ENCODE measurements around the gene CYTL1.

The CYTL1 gene

DNA sequence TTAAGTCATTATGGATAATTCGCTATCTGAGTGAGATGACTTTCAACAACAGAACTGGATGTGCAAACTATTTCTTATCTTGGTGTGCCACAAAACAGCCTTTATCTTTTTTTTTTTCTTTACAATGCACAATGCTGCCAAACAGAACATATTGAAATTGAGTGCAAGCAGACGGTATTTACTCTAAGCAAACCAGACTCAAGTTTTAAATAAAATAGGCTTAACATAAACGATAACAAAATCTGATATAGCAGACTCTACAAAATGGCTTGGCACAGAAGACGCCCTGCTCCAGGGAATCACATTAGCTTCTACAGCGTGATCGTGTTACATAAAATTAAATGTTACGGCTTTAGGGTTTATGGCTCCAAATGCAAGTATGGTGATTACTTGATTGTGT is 22.4 kb upstream of the CYTL1 start:
- Mint-ChIP-seq H3K4me1 (peaks cover 11% of the 10 kb centered on the region), H3K4me3 (no peak overlapping the region), H3K27ac (no peak overlapping the region), H3K36me3 (ENCODE audit: low read depth) (no peaks in the 10 kb centered on the region), H3K27me3 (peaks cover 18% of the 10 kb centered on the region), H3K9me3 (no peaks in the 10 kb centered on the region)
- DNase-seq (no peak), ATAC-seq (no peak)

DNA sequence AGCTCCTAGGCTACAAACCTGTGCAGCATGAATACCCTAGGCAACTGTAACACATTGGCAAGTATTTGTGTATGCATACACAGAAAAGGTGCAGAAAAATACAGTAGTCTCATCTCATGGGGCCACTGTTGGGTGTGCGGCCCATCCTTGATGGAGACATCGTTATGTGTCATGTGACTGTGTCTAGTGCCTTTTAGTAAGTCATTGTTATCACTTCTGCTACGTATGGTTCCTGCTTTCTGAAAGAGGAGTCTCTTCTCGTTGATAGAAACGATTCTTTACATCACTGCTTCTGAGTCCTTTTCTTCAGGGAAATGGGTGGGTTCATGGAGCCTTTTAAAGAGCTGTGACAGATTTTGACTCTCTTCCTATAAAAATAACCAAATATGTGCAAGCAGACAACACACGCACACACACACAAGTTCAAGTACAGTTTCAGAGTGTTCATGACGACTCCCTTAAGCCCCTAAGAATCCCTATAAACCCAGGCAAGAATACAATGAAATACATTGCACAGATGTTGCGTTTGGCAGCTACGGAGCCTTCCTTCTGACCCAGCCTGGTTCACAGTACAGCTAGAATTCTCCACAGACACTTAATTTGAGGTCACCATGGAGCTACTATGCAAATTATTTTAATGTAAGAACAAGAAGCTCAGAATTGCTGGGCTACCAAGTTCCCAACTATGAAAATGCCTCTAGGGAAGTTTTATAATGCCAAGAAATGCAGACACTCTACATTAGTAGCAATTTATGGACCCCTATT is 21.8 kb upstream of the CYTL1 start:
- ATAC-seq: no peak
- no peak overlapping the region for H3K27ac Mint-ChIP-seq
- H3K4me3 Mint-ChIP-seq: no peak overlapping the region
- no peaks in the 10 kb centered on the region for H3K9me3 Mint-ChIP-seq
- H3K36me3 Mint-ChIP-seq (ENCODE audit: low read depth): no peaks in the 10 kb centered on the region
- H3K4me1 Mint-ChIP-seq: peaks cover 11% of the 10 kb centered on the region
- no peak for DNase-seq
- H3K27me3 Mint-ChIP-seq: peaks cover 16% of the 10 kb centered on the region

DNA sequence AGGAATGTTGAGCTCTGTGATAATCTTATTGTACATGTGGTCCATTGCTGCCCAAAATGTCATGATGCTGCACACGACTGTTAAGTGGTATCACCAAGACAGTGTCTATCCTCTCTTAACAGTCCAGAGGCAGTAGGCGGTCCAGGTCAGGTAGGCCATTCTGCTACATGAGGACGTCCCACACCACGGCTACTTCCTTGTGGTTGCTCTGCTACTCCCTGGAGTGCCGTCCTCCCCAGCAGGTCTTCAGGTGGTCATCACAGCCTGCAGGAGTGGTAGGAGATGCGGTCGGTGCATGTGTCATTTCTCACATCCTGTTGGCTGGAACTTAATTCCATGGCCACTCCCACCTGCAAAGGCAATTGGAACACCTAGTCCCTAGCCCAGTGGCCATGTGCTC is 20.5 kb upstream of the CYTL1 start:
- Mint-ChIP-seq H3K9me3 (no peaks in the 10 kb centered on the region), H3K27me3 (peaks cover 7% of the 10 kb centered on the region), H3K4me1 (peaks cover 4% of the 10 kb centered on the region), H3K4me3 (no peak overlapping the region), H3K36me3 (ENCODE audit: low read depth) (no peaks in the 10 kb centered on the region), H3K27ac (no peak overlapping the region)
- DNase-seq (no peak), ATAC-seq (no peak)

DNA sequence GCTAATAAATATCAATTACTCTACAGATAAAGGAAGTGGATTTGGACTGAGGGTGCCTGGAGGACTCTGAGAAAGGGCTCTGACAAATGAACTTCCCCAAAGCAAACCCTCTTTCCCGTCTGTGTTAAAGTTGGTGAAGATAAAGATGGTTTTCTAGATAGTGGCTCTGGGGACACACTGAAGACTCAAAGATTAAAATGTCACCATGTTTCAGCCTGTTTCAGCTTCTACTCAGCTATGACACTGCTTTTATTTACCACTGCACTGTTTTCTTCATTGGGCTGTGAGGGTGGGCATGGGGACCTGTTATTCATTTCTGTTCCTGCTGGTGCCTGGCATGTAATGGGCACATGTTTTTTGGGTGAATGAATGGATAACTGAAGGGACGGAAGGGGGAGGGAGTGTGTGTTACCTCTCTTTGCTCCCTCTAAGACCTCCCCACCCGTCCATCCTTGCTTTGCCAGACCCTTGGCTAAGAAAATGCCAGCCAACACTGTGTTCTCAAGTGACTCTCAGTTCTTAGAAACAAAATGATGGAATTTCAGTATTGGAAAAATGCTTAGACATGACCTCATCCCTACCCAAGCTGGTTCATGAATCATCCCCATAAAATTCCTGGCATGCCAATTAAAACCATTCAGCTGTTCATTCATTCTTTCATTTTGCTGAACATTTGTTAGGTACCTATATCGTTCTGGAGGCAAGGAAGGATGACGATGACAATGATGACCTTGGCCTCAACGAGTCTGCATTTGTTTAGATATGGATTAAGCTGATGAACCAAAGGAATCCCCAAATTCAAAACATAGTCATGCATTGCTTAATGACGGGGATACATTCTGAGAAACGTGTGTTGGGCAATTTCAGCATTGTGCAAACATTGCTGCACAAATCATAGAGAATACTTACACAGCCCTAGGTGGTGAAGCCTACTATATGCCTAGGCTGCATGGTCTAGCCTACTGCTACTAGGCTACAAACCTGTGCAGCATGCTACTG is 18.6 kb upstream of the CYTL1 start:
- Mint-ChIP-seq H3K27ac (no peak overlapping the region), H3K36me3 (ENCODE audit: low read depth) (no peaks in the 10 kb centered on the region), H3K4me1 (peaks cover 11% of the 10 kb centered on the region), H3K27me3 (no peaks in the 10 kb centered on the region), H3K9me3 (no peaks in the 10 kb centered on the region), H3K4me3 (no peak overlapping the region)
- no peak for DNase-seq
- no peak for ATAC-seq

DNA sequence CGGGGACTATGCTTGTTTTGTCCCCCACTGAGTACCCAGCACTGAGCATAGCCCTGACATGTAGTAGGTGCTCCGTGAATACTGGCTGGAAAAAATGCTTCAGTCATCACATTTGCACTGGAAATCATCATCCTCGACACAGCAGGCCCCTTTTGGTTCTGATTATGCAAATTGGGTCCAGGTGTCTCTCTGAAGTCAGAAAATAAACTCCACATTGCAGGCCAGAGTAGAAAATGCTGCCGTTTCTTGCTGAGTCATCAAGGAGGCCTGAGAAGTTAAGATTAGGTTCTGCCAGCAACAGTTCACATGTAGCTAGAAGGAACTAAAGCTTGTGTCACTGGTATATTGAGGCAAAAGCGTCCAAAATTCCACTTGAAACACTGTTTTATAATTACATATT is 17.0 kb upstream of the CYTL1 start:
- no peaks in the 10 kb centered on the region for H3K36me3 Mint-ChIP-seq (ENCODE audit: low read depth)
- no peak overlapping the region for H3K27ac Mint-ChIP-seq
- no peak overlapping the region for H3K4me3 Mint-ChIP-seq
- H3K9me3 Mint-ChIP-seq: no peaks in the 10 kb centered on the region
- no peak for ATAC-seq
- peaks cover 11% of the 10 kb centered on the region for H3K4me1 Mint-ChIP-seq
- DNase-seq: no peak
- H3K27me3 Mint-ChIP-seq: no peaks in the 10 kb centered on the region

DNA sequence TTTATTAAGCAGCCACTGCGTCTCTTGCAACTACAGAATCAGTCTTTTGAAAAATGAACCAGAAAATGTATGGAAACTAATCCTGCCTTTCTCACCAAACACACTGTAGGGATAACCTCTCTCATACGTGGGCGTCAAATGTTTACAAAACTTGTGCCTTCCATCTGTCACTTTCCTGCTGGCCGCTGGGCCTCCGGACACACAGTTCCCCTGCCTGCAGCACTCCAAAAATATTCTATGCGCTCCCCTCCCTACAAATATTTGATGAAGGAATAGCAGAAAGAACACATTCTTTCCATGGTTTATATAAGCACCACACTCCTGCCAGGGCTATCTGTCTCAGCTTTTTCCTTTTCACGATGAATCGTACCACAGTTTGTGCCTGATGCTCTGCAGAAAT is 14.9 kb upstream of the CYTL1 start:
- Mint-ChIP-seq H3K36me3 (ENCODE audit: low read depth) (no peaks in the 10 kb centered on the region), H3K27me3 (no peaks in the 10 kb centered on the region), H3K4me1 (peaks cover 11% of the 10 kb centered on the region), H3K4me3 (no peak overlapping the region), H3K9me3 (no peaks in the 10 kb centered on the region), H3K27ac (no peak overlapping the region)
- ATAC-seq (no peak), DNase-seq (no peak)

DNA sequence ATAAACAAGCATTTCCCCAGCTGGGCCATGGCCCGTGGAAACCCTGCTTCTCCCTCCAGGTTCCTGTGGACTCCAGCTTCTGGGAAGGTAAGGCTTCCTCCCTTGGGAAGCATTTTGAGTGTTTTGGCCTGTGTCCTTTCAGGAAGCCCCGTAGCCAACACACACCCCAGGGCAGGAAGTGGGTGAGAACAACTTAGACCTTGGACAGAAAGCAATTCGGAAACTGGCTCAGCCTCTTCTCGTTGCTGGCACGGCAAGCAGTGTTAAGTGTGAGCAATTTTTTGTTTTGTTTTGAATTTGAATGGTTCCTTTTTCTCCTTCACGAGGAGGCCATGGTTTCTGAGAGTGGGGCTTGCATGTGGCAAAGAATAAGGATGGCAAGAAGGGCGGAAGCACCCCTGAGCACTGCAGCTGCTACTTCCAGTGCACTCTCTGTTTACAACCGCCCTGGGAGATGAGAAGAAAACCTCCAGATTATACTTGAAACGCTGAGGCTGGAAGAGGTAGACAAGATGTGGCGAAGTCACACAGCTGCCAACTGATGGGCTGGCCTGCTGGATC is 14.1 kb upstream of the CYTL1 start:
- DNase-seq (no peak), ATAC-seq (no peak)
- Mint-ChIP-seq H3K27ac (no peak overlapping the region), H3K27me3 (no peaks in the 10 kb centered on the region), H3K9me3 (no peaks in the 10 kb centered on the region), H3K4me3 (no peak overlapping the region), H3K4me1 (peaks cover 11% of the 10 kb centered on the region), H3K36me3 (ENCODE audit: low read depth) (no peaks in the 10 kb centered on the region)

DNA sequence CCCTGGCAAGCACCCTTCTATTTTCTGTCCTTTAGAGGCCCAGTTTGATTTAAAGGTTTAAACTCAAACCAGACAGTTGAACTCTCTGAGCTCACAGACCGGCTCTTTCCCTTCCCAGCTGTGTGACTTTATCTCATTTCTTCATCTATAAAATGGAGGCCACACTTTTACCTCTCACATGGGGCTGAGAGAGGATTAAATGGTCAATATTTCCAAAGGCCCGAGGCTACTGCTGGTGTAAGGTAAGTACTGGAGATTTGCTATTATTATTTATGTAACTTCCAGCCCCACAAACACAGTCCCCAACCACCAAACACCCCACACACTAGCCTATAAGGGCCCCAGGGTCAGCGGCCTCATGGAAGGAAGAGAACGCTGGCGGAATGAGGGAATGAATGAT is 13.6 kb upstream of the CYTL1 start:
- DNase-seq: no peak
- H3K9me3 Mint-ChIP-seq: no peaks in the 10 kb centered on the region
- peaks cover 11% of the 10 kb centered on the region for H3K4me1 Mint-ChIP-seq
- no peaks in the 10 kb centered on the region for H3K36me3 Mint-ChIP-seq (ENCODE audit: low read depth)
- H3K27me3 Mint-ChIP-seq: no peaks in the 10 kb centered on the region
- H3K4me3 Mint-ChIP-seq: no peak overlapping the region
- ATAC-seq: no peak
- H3K27ac Mint-ChIP-seq: no peak overlapping the region

DNA sequence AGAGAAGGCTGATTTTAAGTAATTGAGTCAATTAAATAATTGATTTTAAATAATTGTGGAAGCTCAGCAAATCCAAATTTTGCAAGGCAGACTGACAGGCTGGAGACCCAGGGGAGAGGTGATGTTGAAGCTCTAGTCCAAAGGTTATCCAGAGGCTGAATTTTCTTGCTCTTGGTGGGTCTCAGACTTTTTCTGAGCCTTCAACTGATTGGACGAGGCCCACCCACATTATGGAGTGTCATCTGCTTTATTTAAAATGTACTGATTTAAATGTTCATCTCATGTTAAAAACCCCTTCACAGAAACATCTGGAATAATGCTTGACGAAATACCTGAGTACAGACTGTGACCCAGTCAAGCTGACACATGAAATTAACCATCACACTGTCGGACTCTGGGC is 11.7 kb upstream of the CYTL1 start:
- DNase-seq (no peak), ATAC-seq (no peak)

DNA sequence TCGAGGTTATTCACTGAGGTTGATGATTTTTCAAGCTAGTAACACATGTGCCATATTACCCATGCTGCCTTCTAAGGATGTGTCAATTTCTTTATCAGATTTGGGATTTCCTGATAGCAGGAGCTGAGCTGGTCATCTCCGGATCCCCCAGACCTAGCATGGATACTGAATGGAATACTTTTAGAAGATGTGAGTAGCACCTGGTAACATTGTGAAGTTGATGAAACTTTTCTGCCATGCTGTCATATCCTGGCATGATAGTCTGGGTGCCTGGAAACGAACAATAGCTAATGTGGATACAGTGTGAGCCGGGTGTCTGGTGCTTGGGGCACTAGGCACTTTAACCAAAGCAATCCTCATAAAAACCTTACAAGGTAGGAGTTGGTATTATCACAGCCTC is 11.0 kb upstream of the CYTL1 start:
- ATAC-seq: no peak
- Mint-ChIP-seq H3K27ac (no peak overlapping the region), H3K4me3 (no peak overlapping the region), H3K27me3 (peaks cover 2% of the 10 kb centered on the region), H3K9me3 (no peaks in the 10 kb centered on the region), H3K36me3 (ENCODE audit: low read depth) (no peaks in the 10 kb centered on the region), H3K4me1 (peaks cover 11% of the 10 kb centered on the region)
- DNase-seq: no peak

More for the DNA sequence above, 11.7 kb upstream of the CYTL1 start:
- Mint-ChIP-seq H3K36me3 (ENCODE audit: low read depth) (no peaks in the 10 kb centered on the region), H3K9me3 (no peaks in the 10 kb centered on the region), H3K4me1 (peaks cover 11% of the 10 kb centered on the region), H3K27me3 (no peaks in the 10 kb centered on the region), H3K27ac (no peak overlapping the region), H3K4me3 (no peak overlapping the region)

DNA sequence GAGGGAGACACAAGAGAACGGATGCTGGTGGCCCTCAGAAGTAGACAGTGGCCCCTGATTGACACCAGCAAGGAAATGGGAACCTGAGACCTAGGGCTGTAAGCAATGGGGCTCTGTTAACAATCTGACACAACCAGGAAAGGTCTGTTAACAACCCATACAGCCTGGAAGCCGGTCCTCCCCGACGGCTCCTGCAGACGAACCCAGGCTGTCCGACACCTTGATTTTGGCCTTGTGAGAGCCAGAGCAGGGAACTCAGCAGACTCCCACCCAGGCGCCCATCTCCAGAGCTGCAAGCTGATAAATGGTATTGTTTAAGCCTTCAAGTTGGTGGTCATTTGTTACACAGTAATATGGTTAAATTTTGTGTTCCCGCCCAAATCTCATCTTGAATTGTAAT is 10.2 kb upstream of the CYTL1 start:
- Mint-ChIP-seq H3K4me3 (no peak overlapping the region), H3K27ac (no peak overlapping the region), H3K36me3 (ENCODE audit: low read depth) (no peaks in the 10 kb centered on the region), H3K9me3 (no peaks in the 10 kb centered on the region), H3K4me1 (peaks cover 11% of the 10 kb centered on the region), H3K27me3 (peaks cover 2% of the 10 kb centered on the region)
- no peak for ATAC-seq
- DNase-seq: no peak

DNA sequence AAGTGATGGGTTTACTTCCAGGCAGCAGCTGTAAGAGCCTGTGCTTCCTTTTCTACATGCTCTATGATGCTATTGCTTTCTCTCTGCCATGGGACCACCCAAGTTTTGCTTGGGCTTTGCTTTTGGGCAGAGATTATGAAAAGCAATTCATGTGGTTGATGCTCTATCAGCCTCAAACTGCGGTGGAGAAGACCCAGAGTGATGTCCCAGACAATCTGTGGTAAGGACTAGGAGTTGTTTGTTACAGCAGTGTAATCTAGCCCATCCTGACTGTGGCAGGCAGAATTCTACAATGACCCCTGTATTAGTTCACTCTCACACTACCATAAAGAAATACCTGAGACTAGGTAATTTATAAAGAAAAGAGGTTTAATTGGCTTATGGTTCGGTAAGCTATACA is 9.2 kb upstream of the CYTL1 start:
- ATAC-seq (no peak), DNase-seq (no peak)
- no peaks in the 10 kb centered on the region for H3K36me3 Mint-ChIP-seq (ENCODE audit: low read depth)
- peaks cover 5% of the 10 kb centered on the region for H3K4me1 Mint-ChIP-seq
- H3K9me3 Mint-ChIP-seq: no peaks in the 10 kb centered on the region
- no peak overlapping the region for H3K4me3 Mint-ChIP-seq
- peaks cover 2% of the 10 kb centered on the region for H3K27me3 Mint-ChIP-seq
- H3K27ac Mint-ChIP-seq: no peak overlapping the region

DNA sequence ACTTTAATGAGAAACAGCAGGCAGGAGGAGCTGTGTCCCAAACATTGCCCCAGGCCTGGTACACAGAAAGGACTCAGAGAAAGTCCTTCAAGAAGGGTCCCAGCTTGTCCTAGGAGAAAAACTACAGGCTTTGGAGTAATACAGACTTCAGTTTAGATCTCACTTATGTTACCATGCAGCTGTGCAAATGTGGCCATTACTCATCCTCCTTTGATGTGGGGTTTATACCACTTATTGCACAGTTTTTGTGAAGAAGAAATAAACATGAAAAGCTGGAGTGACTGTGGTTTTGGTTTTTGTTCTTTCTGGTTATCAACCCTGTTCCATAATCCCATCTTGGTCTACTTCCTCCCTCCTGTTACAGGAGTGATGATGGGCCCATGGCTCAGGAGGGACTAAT is 8.1 kb upstream of the CYTL1 start:
- Mint-ChIP-seq H3K9me3 (peaks cover 4% of the 10 kb centered on the region), H3K36me3 (ENCODE audit: low read depth) (no peaks in the 10 kb centered on the region), H3K4me3 (no peak overlapping the region), H3K27ac (no peak overlapping the region), H3K4me1 (no peaks in the 10 kb centered on the region), H3K27me3 (peaks cover 2% of the 10 kb centered on the region)
- no peak for DNase-seq
- no peak for ATAC-seq

DNA sequence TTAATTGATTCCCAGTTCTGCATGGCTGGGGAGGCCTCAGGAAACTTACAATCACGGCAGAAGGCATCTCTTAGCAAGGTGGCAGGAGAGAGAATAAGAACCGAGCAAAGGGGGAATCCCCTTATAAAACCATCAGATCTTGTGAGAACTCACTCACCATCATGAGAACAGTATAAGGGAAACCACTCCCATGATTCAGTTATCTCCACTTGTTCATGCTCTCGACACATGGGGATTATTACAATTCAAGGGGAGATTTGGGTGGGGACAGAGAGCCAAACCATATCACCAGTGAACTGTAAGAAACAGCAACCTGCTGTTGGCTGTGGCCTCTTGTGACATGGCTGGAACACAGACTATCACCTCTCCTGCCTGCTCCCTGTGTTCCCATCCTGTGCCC is 7.1 kb upstream of the CYTL1 start:
- Mint-ChIP-seq H3K4me1 (no peaks in the 10 kb centered on the region), H3K9me3 (peaks cover 4% of the 10 kb centered on the region), H3K4me3 (no peak overlapping the region), H3K27me3 (peaks cover 2% of the 10 kb centered on the region), H3K36me3 (ENCODE audit: low read depth) (no peaks in the 10 kb centered on the region), H3K27ac (no peak overlapping the region)
- DNase-seq (no peak), ATAC-seq (no peak)

DNA sequence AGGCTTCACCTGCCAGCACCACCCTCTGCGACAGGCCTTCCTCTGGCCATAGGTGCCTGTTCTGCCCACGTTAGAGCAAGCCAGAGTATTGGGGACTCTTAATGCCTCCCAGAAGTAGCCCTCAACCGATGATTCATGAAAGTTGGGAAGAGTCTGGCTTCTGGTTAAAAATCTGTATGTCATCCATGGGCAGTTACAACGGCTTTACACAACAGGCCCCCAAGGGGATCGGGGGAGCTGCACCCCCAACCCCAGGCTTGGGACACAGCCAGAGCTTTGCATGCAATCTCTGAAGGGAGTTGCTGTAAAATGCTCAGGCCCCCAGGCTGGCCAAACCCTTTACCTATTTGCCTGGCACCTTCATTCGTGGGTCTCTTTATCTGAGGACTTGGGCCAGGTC is 5.4 kb upstream of the CYTL1 start:
- Mint-ChIP-seq H3K27me3 (peaks cover 2% of the 10 kb centered on the region), H3K36me3 (ENCODE audit: low read depth) (no peaks in the 10 kb centered on the region), H3K4me3 (no peak overlapping the region), H3K27ac (no peak overlapping the region), H3K9me3 (peaks cover 4% of the 10 kb centered on the region), H3K4me1 (no peaks in the 10 kb centered on the region)
- DNase-seq (no peak), ATAC-seq (no peak)

Data from activated naive CD8-positive, alpha-beta T cell treated with anti-CD3 and anti-CD28 coated beads, Interleukin-2, amount 50 U/mL, for 24 hours (primary cell).